GM10266 (cell line): ENCODE measurements around the gene MND1.
"Not testable (repeated sequence)": the region's sequence is repeated elsewhere in the genome, so short reads cannot be mapped to it uniquely, and the experiment has no call there.

ENCODE experiments used
- DNase-seq: peaks from one replicate; pipeline ENCODE4 v3.0.0; 2012; ENCODE audit errors: extremely low spot score
- TF ChIP-seq, protein P1 (sequence below): IDR thresholded peaks from 2 replicates; pipeline ENCODE4 v1.5.1; 2012; ENCODE audit warnings: mild to moderate bottlenecking, low read depth; ENCODE audit not compliant: control insufficient read depth, insufficient read depth; ENCODE audit errors: missing control alignments

The MND1 gene

DNA sequence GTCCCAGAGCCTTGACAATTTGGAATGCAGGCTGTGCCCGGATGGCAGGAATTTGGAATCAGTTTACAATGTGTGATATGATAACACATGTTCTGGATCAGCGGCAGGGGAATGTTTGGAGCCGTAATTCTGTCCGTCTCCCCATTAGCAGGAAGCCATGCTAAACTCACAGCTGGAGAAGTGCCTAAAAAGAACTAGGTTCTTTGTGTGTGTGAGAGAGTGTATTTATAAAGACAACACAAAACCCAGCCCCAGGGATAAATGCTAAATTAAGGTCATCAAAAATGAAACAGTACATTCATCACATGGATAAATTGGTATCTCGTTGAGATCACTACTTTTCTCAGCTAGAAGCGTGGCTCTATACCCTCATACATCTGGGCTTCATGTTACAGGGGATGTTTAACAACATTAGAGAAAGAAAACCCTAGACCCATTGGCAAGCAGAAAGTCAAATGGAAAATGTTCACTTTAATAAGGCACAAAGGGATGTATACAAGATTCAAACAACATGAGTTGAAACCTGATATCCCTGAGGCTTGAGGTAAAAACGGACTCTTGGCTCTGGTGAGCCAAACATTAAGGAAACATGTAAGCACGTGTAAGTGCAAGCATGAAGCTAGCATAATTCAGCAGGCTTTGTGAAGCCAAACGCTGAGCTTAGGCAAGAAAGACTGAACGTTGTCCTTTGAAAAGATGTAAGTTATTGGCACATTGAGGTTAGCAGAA is 103.7 kb downstream of the MND1 start:
- DNase-seq: no peak

DNA sequence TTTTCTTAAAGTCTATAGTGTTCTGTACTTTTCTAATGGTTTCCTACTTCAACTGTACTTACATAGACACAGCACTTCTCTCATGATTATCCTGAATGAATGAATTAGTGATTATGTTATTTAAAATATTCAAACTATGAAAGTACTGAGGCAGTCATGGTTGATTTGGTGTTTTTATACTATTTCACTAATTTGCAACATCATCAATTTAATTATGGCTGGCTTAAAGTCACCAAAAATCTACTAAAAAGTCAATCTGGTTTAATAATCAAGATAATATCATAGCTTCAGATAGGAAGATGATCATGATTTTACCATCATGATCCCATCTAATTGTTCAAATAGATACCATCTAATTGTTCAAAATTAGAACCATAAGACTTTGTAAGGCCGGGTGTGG is 104.8 kb downstream of the MND1 start:
- TF ChIP-seq, protein P1, sequence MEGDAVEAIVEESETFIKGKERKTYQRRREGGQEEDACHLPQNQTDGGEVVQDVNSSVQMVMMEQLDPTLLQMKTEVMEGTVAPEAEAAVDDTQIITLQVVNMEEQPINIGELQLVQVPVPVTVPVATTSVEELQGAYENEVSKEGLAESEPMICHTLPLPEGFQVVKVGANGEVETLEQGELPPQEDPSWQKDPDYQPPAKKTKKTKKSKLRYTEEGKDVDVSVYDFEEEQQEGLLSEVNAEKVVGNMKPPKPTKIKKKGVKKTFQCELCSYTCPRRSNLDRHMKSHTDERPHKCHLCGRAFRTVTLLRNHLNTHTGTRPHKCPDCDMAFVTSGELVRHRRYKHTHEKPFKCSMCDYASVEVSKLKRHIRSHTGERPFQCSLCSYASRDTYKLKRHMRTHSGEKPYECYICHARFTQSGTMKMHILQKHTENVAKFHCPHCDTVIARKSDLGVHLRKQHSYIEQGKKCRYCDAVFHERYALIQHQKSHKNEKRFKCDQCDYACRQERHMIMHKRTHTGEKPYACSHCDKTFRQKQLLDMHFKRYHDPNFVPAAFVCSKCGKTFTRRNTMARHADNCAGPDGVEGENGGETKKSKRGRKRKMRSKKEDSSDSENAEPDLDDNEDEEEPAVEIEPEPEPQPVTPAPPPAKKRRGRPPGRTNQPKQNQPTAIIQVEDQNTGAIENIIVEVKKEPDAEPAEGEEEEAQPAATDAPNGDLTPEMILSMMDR: no peak
- no peak for DNase-seq

More for the DNA sequence above, 103.7 kb downstream of the MND1 start:
- TF ChIP-seq, protein P1: no peak

DNA sequence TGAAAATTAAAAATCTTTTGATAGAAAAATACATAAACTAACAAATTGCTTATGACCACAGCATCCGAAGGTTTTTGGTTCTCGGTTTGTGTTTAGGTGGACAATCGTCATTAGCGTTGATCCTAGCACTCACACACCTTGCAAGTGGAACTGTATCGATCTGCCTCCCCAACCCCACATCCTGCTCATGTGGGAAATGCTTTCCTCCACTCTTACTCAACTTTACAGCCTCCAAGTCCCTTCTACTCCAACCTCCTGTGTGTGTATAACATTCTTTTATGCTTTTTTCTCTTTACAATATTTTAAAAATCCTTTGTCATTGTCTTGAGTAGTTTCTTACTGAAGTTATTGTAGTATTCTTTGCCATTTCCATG is 106.0 kb downstream of the MND1 start:
- no peak for DNase-seq
- TF ChIP-seq, protein P1: no peak

DNA sequence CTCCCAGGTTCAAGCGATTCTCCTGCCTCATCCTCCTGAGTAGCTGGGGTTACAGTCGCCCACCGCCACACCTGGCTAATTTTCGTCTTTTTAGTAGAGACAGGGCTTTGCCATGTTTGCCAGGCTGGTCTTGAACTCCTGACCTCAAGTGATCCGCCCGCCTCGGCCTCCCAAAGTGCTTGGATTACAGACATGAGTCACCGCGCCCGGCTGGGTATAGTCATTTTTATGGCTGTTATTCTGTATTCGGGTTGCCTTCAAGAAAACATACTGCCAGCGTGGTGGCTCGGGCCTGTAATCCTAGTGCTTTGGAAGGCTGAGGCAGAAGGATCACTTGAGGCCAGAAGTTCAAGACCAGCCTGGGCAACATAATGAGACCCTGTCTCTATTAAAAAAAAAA is 106.7 kb downstream of the MND1 start:
- not testable (repeated sequence) for DNase-seq

DNA sequence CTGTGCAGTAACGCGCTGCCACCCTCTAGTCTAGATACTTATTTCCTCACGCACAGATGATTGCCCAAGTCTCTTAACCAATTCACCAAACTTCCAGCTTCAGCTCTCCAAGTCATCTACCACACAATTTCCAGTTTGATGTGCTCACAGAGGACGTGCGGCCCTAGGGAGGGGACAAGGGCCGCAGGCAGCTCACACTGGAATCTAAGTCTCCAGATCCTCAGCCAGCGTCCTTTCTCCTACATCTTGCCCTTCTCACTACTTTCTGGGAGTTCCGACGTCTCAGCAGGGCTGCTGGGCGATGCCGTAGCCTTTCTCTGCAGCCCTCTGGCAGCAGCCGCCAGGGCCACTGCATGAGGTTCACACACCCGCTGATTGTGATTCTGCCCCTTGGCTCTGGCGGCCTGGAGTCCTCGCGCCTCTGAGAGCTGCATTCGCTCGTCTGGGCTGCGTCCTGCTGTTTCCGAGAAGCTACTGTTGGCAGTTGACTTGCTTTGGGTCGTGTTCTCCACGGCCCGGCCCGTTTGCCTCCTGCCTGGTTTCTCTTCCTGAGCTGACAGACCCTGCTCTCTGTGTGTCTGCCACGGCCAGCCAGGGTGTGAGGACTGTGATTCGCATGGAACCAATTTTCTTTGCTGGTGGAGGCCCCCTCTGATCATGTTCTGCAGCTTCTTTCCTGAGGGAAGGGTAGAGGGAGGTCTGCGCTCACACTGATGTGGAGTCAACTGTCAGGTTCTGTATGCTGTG is 107.6 kb downstream of the MND1 start:
- TF ChIP-seq, protein P1: no peak
- DNase-seq: no peak

DNA sequence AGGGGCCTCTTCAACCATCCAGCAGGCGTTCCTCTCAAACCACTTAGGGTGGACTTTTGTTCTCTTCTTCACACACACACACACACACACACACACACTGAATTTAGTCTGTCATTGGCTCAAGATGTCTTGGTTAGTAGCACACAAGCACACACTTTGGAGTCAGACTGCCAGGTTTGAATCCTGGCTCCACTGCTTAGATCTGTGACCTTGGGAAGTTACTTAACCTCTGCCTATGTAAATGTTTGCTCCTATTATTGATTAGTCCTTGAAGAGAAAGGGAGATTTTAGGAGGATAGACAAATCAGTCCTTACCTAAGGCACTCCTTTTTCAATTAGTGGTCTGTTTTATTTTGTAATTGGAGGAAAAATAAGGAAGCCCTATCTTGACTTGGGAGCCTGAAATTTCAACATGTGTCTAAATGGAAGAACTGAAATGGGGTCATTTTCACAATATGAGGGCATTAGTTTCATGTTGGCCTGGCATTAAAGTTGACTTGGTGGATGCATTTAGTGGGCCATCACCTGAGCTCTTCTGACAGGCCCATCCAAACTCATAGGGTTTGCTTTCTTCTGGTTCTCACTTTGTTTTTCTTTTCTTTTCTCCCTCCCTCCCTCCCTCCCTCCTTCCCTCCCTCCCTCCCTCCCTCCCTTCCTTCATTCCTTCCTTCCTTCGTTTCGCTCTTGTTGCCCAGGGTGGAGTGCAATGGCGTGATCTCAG is 108.3 kb downstream of the MND1 start:
- TF ChIP-seq, protein P1: no peak

DNA sequence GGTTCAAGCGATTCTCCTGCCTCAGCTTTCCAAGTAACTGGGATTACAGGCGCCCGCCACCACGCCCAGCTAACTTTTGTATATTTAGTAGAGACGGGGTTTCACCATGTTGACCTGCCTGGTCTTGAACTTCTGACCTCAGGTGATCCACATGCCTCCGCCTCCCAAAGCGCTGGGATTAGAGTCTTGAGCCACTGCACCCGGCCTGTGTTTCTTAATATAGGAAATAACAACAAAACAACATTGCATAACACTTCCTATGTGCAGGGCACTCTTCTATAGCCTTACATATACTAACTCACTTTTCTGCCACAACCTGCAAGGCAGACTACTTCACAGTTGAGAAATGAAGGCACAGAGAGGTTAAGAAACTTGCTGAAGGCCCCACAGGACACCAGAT is 108.9 kb downstream of the MND1 start:
- TF ChIP-seq, protein P1: no peak
- no peak for DNase-seq

More for the DNA sequence above, 108.3 kb downstream of the MND1 start:
- no peak for DNase-seq
